Testis (tissue), 3 donors: ENCODE data around the gene EPHA6. TPM values are rescaled to one million over a fixed set of nuclear protein-coding genes. Genes with fewer than 3 reads are reported as not detected.

ENCODE experiments used
- DNase-seq: peaks from one replicate; pipeline ENCODE4 v3.0.0-alpha.2; 2019
- H3K27ac ChIP-seq, 2 donors: fragments of 200-600 bp; sonication (generic); one replicate each; pipeline ENCODE4 v1.5.1; 2019
- H3K27me3 ChIP-seq: fragments of 200-600 bp; sonication (generic); one replicate; pipeline ENCODE4 v1.5.1; 2019
- H3K36me3 ChIP-seq: fragments of 200-600 bp; sonication (generic); one replicate; pipeline ENCODE4 v1.5.1; 2017; ENCODE audit warnings: low read depth; ENCODE audit errors: missing control alignments
- H3K4me1 ChIP-seq: fragments of 200-600 bp; sonication (generic); one replicate; pipeline ENCODE4 v1.5.1; 2019
- H3K4me3 ChIP-seq, 2 donors: fragments of 200-600 bp; sonication (generic); one replicate each; pipeline ENCODE4 v1.5.1; 2017 to 2019
- H3K9me3 ChIP-seq: fragments of 200-600 bp; sonication (generic); one replicate; pipeline ENCODE4 v1.5.1; 2017
- POLR2A ChIP-seq: fragments of 450-650 bp; IDR thresholded peaks from one replicate; pipeline ENCODE4 v1.6.1; 2017; ENCODE audit warnings: antibody characterized with exemption, mild to moderate bottlenecking, moderate library complexity
- WGBS, 2 donors: methylation state at CpG; one replicate each; pipeline ENCODE4 v1.1.5; 2018; 5-methylcytosine and 5-hydroxymethylcytosine counted together
- intact Hi-C: fragments of 100-400 bp; cut with DNase I; formaldehyde crosslinking; loops from one replicate; pipeline ENCODE4 v1.15.1; 2023; ENCODE audit warnings: low total_unique reads
- polyA plus RNA-seq: library from polyadenylated mRNA; stranded (reverse); fragments of 350-450 nt; fragmentation: Illumina TruSeq; extraction: RNeasy Lipid Tissue Mini Kit (QIAGEN cat#74804); gene quantifications from one replicate; pipeline ENCODE4 v1.2.3, GENCODE V29; 2014; ENCODE audit warnings: low read depth, low replicate concordance; ENCODE audit not compliant: insufficient read depth
- total RNA-seq, 2 donors: library from RNA; depleted of rRNA; stranded (reverse); fragments of >200 nt; gene quantifications; one replicate each; pipeline ENCODE4 v1.2.3, GENCODE V29; 2016
- TF ChIP-seq, protein P1 (sequence below), 3 experiments: fragments of 450-650 bp in 2 of 3; fragments of 200-600 bp in 1 of 3; sonication (generic) in 1 of 3; IDR thresholded peaks; one replicate each; pipeline ENCODE4 v1.5.1; 2016 to 2019; ENCODE audit warnings: antibody characterized with exemption in 3 of 3, mild to moderate bottlenecking in 2 of 3, moderate library complexity in 1 of 3

Gene EPHA6
- total and polyA plus RNA-seq, 3 donors from 2014 or later: 9.8 to 33.0 (median 21.2) TPM

DNA sequence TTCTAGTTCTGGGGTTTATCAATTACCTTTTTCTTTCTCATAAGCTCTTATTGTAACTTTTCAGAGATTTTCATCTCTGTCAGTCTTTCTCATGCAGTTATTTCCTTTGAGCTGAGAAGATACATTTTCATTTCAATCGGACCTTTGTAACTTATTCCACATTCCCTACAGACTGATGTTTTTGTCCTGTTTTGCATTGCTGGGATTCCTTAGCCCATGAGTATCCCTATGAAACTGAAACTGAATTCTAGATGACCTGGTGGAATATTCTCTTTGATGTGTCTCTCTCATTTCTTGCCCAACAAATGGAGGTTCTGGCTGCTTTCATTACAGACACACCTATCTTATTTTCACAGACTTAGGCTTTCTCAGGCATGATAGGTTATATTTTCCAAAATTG is 10.5 kb upstream of the EPHA6 start:
- Histone ChIP-seq H3K4me3 (no peak overlapping the region), H3K36me3 (no peaks in the 10 kb centered on the region), H3K27ac (no peak overlapping the region), H3K4me1 (no peaks in the 10 kb centered on the region), H3K9me3 (no peaks in the 10 kb centered on the region), H3K27me3 (no peaks in the 10 kb centered on the region)
- intact Hi-C loops: no loop called here
- WGBS, 2 donors: 64 to 67% methylated on average over 1 of the region's 1 CpG
- DNase-seq: no peak
- no peak for TF ChIP-seq POLR2A
- TF ChIP-seq, protein P1, sequence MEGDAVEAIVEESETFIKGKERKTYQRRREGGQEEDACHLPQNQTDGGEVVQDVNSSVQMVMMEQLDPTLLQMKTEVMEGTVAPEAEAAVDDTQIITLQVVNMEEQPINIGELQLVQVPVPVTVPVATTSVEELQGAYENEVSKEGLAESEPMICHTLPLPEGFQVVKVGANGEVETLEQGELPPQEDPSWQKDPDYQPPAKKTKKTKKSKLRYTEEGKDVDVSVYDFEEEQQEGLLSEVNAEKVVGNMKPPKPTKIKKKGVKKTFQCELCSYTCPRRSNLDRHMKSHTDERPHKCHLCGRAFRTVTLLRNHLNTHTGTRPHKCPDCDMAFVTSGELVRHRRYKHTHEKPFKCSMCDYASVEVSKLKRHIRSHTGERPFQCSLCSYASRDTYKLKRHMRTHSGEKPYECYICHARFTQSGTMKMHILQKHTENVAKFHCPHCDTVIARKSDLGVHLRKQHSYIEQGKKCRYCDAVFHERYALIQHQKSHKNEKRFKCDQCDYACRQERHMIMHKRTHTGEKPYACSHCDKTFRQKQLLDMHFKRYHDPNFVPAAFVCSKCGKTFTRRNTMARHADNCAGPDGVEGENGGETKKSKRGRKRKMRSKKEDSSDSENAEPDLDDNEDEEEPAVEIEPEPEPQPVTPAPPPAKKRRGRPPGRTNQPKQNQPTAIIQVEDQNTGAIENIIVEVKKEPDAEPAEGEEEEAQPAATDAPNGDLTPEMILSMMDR (IDR thresholded peaks at IDR 0.05): no peak

DNA sequence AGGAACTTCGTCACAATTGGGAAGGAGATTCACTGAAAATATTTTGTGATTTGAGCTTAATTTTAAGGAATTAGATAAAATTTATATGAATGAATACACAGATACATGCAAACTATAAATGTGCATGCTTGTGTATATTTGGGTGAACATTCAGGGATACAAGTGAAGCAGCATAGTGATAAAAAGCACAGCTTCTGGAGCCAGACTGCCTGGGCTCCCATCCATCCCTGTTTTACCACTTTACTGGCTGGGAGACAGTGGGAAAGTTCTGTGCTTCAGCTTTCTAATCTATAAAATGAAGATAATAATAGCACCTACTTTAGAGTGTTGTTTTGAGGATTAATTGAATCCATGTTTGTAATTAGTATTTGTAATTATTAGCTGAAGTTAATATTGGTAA is 8.1 kb upstream of the EPHA6 start:
- H3K36me3 ChIP-seq: no peaks in the 10 kb centered on the region
- intact Hi-C loops: no loop called here
- no peaks in the 10 kb centered on the region for H3K27me3 ChIP-seq
- WGBS, 2 donors: 79 to 83% methylated on average over 1 of the region's 1 CpG
- H3K4me3 ChIP-seq: no peak overlapping the region
- H3K27ac ChIP-seq: no peak overlapping the region
- no peak for DNase-seq
- no peak for TF ChIP-seq POLR2A
- TF ChIP-seq, protein P1 (IDR thresholded peaks at IDR 0.05): no peak
- no peaks in the 10 kb centered on the region for H3K9me3 ChIP-seq
- no peaks in the 10 kb centered on the region for H3K4me1 ChIP-seq

DNA sequence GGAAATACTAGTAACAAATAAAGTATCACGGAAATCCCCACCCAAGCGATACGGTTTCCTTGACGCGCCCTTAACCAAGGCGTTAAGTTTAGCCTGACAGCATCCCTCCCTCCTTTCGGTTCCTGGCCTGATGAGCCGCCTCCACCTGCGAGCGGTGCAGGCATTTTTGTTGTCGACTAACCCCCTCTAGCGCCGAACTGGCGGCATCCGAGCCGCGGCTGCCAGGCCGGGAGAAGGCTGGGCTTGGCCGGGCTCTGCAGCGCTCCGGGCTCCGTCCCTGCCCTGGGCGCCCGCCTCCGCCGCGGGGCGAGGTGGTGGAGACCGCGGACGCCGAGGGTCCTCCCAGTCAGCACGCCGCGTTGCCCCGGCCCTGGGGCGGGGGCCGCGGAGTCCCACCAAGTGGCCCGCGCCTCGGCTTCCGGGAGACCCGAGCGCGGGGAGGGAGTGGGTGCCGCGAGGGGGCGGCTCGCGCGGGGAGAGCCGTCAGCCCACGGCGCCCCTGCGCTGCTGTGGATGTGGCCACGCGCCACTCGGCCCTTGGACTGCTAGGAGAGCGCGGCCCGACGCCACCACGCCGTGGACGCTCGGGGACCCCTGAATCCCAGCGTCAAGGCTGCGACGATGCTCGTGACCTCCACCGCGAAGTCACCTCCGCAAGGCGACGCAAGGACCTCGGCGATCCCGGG is 1.1 kb upstream of the EPHA6 start:
- TF ChIP-seq, protein P1 (IDR thresholded peaks at IDR 0.05): peak in 1 of 3 experiments; percentile 43
- TF ChIP-seq POLR2A: no peak
- H3K27me3 ChIP-seq: no peaks in the 10 kb centered on the region
- DNase-seq: peak; percentile 72
- H3K9me3 ChIP-seq: no peaks in the 10 kb centered on the region
- peak overlapping the region; percentile 9 to 26 for H3K27ac ChIP-seq
- intact Hi-C loops: no loop called here
- WGBS, 2 donors: 0% methylated on average over 11 to 36 of the region's 79 CpGs
- H3K4me1 ChIP-seq: peaks cover 3% of the 10 kb centered on the region
- peak overlapping the region; percentile 47 to 67 for H3K4me3 ChIP-seq
- no peaks in the 10 kb centered on the region for H3K36me3 ChIP-seq

DNA sequence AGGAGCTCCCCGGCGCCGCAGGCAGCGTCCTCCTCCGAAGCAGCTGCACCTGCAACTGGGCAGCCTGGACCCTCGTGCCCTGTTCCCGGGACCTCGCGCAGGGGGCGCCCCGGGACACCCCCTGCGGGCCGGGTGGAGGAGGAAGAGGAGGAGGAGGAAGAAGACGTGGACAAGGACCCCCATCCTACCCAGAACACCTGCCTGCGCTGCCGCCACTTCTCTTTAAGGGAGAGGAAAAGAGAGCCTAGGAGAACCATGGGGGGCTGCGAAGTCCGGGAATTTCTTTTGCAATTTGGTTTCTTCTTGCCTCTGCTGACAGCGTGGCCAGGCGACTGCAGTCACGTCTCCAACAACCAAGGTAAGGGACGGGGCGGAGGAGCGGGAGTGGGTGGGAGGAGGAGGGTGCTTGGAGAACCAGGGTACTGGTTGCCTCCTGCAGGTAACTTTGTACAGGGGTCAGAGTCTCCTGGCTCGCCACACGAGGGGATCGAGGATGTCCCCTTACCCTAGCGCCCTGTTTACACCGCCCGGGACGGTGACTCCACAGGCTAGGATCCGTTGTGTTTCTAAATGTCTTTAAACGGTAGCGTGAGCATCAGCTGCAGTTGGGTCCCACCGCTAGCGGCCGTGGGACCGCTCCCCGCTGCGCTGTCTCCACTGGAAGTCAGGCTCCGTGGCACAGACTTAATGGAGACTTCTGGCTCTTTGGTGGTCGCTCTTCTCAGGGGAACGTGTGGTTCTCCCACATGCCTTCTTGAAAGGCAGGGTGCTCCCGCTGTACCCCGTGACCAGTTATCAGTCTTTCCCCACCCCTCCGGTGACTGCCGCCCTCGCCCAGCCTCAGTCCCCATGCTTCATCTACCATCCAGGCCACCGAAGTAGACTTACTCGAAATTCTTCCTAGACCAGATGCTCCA is 515 bp downstream of the EPHA6 start:
- intact Hi-C loops: no loop called here
- Histone ChIP-seq H3K27ac (no peak overlapping the region), H3K4me1 (peaks cover 3% of the 10 kb centered on the region), H3K27me3 (no peaks in the 10 kb centered on the region), H3K9me3 (no peaks in the 10 kb centered on the region), H3K36me3 (no peaks in the 10 kb centered on the region), H3K4me3 (peak overlapping the region; percentile 47 to 67)
- no peak for DNase-seq
- WGBS, 2 donors: 6 to 11% methylated on average over 24 to 50 of the region's 50 CpGs
- TF ChIP-seq POLR2A: no peak
- TF ChIP-seq, protein P1 (IDR thresholded peaks at IDR 0.05): no peak
